Astrocyte (in vitro differentiated cells and primary cell): ENCODE results near the gene MRNIP. TPM values are rescaled to one million over a fixed set of nuclear protein-coding genes. Genes with fewer than 3 reads are reported as not detected.
A peak's percentile ranks its signal among the peaks of the same experiment; 100 is the strongest.

ENCODE experiments used
- DNase-seq: peaks from one replicate; pipeline ENCODE4 v3.0.0-alpha.2; 2010; ENCODE audit warnings: low read depth
- FAIRE-seq: peaks from 2 replicates; lab custom pipeline; 2011; peaks lifted over from hg19 to GRCh38; lab: Jason Lieb, UNC
- H2AFZ ChIP-seq: 2 replicates; pipeline ENCODE4 v1.6.0; 2012; ENCODE audit warnings: low read depth, low read length, inconsistent platforms
- H3K27ac ChIP-seq: 2 replicates; pipeline ENCODE4 v1.5.1; 2011; ENCODE audit warnings: low read depth, low read length, inconsistent platforms
- H3K27me3 ChIP-seq: 2 replicates; pipeline ENCODE4 v1.6.0; 2011; ENCODE audit warnings: low read length, inconsistent platforms; ENCODE audit not compliant: insufficient read depth
- H3K36me3 ChIP-seq: 2 replicates; pipeline ENCODE4 v1.5.1; 2011; ENCODE audit warnings: low read length, inconsistent platforms; ENCODE audit not compliant: insufficient read depth
- H3K4me1 ChIP-seq: 2 replicates; pipeline ENCODE4 v1.5.1; 2011; ENCODE audit warnings: low read length, inconsistent platforms; ENCODE audit not compliant: insufficient read depth
- H3K4me2 ChIP-seq: 2 replicates; pipeline ENCODE4 v1.6.0; 2012; ENCODE audit warnings: low read length, inconsistent platforms
- H3K4me3 ChIP-seq: 2 replicates; pipeline ENCODE4 v1.5.1; 2011; ENCODE audit warnings: low read depth, mild to moderate bottlenecking, low read length, inconsistent platforms; ENCODE audit not compliant: insufficient read depth
- H3K79me2 ChIP-seq: 2 replicates; pipeline ENCODE4 v1.6.0; 2012; ENCODE audit warnings: mild to moderate bottlenecking, low read length, inconsistent platforms; ENCODE audit not compliant: insufficient read depth
- H3K9ac ChIP-seq: 2 replicates; pipeline ENCODE4 v1.6.0; 2012; ENCODE audit warnings: mild to moderate bottlenecking, low read length, inconsistent platforms
- H3K9me3 ChIP-seq: 2 replicates; pipeline ENCODE4 v1.5.1; 2012; ENCODE audit warnings: low read depth, mild to moderate bottlenecking, low read length, inconsistent platforms; ENCODE audit not compliant: insufficient read depth
- H4K20me1 ChIP-seq: 2 replicates; pipeline ENCODE4 v1.6.0; 2012; ENCODE audit warnings: low read length, inconsistent platforms; ENCODE audit not compliant: insufficient read depth
- H3K27ac Mint-ChIP-seq: one replicate; pipeline ENCODE4 v1.8.0; 2021; ENCODE audit warnings: mild to moderate bottlenecking, mixed read lengths; ENCODE audit not compliant: unreplicated experiment
- H3K27me3 Mint-ChIP-seq: one replicate; pipeline ENCODE4 v1.8.0; 2021; ENCODE audit warnings: low read depth, mixed read lengths; ENCODE audit not compliant: unreplicated experiment
- H3K36me3 Mint-ChIP-seq: one replicate; pipeline ENCODE4 v1.8.0; 2021; ENCODE audit warnings: low read depth, mixed read lengths; ENCODE audit not compliant: unreplicated experiment
- H3K4me1 Mint-ChIP-seq: one replicate; pipeline ENCODE4 v1.8.0; 2021; ENCODE audit warnings: low read depth, mixed read lengths; ENCODE audit not compliant: unreplicated experiment
- H3K4me3 Mint-ChIP-seq: one replicate; pipeline ENCODE4 v1.8.0; 2021; ENCODE audit warnings: mild to moderate bottlenecking, moderate library complexity, mixed read lengths; ENCODE audit not compliant: unreplicated experiment
- H3K9me3 Mint-ChIP-seq: one replicate; pipeline ENCODE4 v1.8.0; 2021; ENCODE audit warnings: mild to moderate bottlenecking, mixed read lengths; ENCODE audit not compliant: unreplicated experiment
- EZH2 ChIP-seq: IDR thresholded peaks from 2 replicates; pipeline ENCODE4 v1.6.1; 2012; ENCODE audit warnings: mild to moderate bottlenecking, low read length, inconsistent platforms; ENCODE audit not compliant: insufficient read depth
- total RNA-seq: library from RNA; stranded (reverse); gene quantifications from 2 replicates; pipeline ENCODE4 v1.2.1, GENCODE V29; 2021
- TF ChIP-seq, protein P1 (sequence below): IDR thresholded peaks from 2 replicates; pipeline ENCODE4 v1.5.1; 2011; ENCODE audit warnings: low read depth, mild to moderate bottlenecking, inconsistent platforms, low read length, moderate library complexity; ENCODE audit not compliant: insufficient read depth

The MRNIP gene
- total RNA-seq, 1 donor from 2014 or later, result 20.7 TPM

DNA sequence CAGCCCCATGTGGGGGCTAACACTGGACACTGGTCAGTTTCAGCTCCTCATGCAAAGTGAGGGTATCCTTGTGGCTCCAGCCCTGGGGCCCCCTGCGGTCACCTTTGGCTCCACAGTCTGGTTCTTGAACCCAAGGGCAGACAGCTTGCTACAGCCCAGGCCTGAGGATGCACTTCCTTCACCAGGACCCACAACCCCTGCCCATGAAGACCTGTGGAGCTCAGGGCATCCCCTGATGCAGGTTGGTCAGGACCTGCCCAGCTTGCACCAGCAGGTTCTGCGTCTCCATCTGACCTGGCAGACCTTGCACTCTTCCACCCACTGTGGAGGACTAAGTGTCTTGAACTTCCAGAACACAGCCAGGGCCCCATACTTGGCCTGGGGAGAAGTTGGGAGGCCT, 3.7 kb upstream of the MRNIP start:
- peaks cover 4% of the 10 kb centered on the region for H3K4me1 Mint-ChIP-seq
- peaks cover 10% of the 10 kb centered on the region for H3K9me3 ChIP-seq
- no peaks in the 10 kb centered on the region for H3K4me1 ChIP-seq
- H4K20me1 ChIP-seq, result no peaks in the 10 kb centered on the region
- H2AFZ ChIP-seq, result no peak overlapping the region
- FAIRE-seq, result no peak
- peaks cover 10% of the 10 kb centered on the region for H3K9me3 Mint-ChIP-seq
- H3K27me3 ChIP-seq, result no peaks in the 10 kb centered on the region
- peaks cover 8% of the 10 kb centered on the region for H3K79me2 ChIP-seq
- no peak overlapping the region for H3K4me3 ChIP-seq
- H3K27ac ChIP-seq, result no peak overlapping the region
- no peak overlapping the region for H3K4me3 Mint-ChIP-seq
- H3K36me3 Mint-ChIP-seq, result peaks cover 32% of the 10 kb centered on the region
- peaks cover 9% of the 10 kb centered on the region for H3K36me3 ChIP-seq
- no peaks in the 10 kb centered on the region for H3K27me3 Mint-ChIP-seq
- no peak overlapping the region for H3K9ac ChIP-seq
- no peak for TF ChIP-seq EZH2
- TF ChIP-seq, protein P1, sequence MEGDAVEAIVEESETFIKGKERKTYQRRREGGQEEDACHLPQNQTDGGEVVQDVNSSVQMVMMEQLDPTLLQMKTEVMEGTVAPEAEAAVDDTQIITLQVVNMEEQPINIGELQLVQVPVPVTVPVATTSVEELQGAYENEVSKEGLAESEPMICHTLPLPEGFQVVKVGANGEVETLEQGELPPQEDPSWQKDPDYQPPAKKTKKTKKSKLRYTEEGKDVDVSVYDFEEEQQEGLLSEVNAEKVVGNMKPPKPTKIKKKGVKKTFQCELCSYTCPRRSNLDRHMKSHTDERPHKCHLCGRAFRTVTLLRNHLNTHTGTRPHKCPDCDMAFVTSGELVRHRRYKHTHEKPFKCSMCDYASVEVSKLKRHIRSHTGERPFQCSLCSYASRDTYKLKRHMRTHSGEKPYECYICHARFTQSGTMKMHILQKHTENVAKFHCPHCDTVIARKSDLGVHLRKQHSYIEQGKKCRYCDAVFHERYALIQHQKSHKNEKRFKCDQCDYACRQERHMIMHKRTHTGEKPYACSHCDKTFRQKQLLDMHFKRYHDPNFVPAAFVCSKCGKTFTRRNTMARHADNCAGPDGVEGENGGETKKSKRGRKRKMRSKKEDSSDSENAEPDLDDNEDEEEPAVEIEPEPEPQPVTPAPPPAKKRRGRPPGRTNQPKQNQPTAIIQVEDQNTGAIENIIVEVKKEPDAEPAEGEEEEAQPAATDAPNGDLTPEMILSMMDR, result no peak
- H3K27ac Mint-ChIP-seq, result no peak overlapping the region
- no peak overlapping the region for H3K4me2 ChIP-seq
- no peak for DNase-seq

DNA sequence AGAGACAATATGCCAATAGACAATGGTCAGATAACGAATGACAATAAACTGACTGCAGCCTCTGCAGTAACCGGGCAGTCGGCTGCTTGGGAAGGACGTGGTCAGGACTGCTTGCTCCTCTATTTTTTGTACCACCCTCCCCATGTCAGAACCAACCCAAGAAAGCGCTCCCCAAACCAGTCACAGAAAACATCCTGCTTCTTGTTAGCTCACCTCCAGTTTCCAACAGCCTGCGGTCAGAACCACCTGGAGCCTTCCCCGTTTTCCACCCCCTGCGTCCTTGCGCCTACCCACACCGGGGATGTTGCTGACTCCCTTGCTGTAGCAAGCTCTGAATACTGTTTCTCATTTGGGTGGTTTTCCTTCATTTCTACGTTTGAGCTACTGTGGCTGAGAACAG, 1.7 kb upstream of the MRNIP start:
- H3K9me3 Mint-ChIP-seq, result peaks cover 7% of the 10 kb centered on the region
- Histone ChIP-seq H3K4me2 (peak overlapping the region; percentile 97), H3K27me3 (no peaks in the 10 kb centered on the region), H3K36me3 (peaks cover 8% of the 10 kb centered on the region), H2AFZ (no peak overlapping the region), H4K20me1 (peaks cover 3% of the 10 kb centered on the region), H3K79me2 (peaks cover 23% of the 10 kb centered on the region), H3K9ac (no peak overlapping the region), H3K27ac (no peak overlapping the region), H3K4me1 (no peaks in the 10 kb centered on the region), H3K4me3 (no peak overlapping the region), H3K9me3 (peaks cover 10% of the 10 kb centered on the region)
- no peaks in the 10 kb centered on the region for H3K27me3 Mint-ChIP-seq
- H3K4me1 Mint-ChIP-seq, result peaks cover 4% of the 10 kb centered on the region
- H3K36me3 Mint-ChIP-seq, result peaks cover 27% of the 10 kb centered on the region
- DNase-seq (no peak), FAIRE-seq (no peak)
- no peak overlapping the region for H3K27ac Mint-ChIP-seq
- TF ChIP-seq EZH2, result no peak
- TF ChIP-seq, protein P1, result no peak
- peak overlapping the region; percentile 82 for H3K4me3 Mint-ChIP-seq

DNA sequence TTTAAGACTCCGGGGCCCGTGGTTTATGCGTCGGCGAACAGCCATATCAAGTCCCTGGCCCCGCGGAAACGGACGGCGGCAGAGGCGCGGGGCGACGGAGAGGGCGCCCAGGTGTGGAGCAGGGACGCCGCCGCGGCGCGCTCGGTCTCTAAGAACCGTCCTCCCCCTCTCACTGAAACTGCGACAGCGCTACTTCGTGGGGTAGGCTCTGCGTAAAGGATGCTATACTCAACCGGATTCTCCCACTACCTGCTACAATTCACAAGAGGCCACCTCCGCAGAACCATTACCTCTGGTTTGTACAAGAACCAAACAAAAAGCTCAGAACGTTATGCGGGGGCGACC, 404 bp downstream of the MRNIP start:
- Mint-ChIP-seq H3K4me3 (peak overlapping the region; percentile 94), H3K36me3 (peaks cover 13% of the 10 kb centered on the region), H3K27me3 (no peaks in the 10 kb centered on the region), H3K9me3 (peaks cover 5% of the 10 kb centered on the region), H3K27ac (peak overlapping the region; percentile 55), H3K4me1 (peaks cover 4% of the 10 kb centered on the region)
- Histone ChIP-seq H3K27ac (no peak overlapping the region), H3K9me3 (peaks cover 10% of the 10 kb centered on the region), H2AFZ (peak overlapping the region; percentile 94), H4K20me1 (peaks cover 3% of the 10 kb centered on the region), H3K79me2 (peaks cover 23% of the 10 kb centered on the region), H3K36me3 (peaks cover 4% of the 10 kb centered on the region), H3K9ac (peak overlapping the region; percentile 89), H3K4me2 (peak overlapping the region; percentile 97), H3K4me1 (no peaks in the 10 kb centered on the region), H3K4me3 (peak overlapping the region; percentile 98), H3K27me3 (no peaks in the 10 kb centered on the region)
- DNase-seq (peak; percentile 9), FAIRE-seq (no peak)
- TF ChIP-seq, protein P1, result no peak
- TF ChIP-seq EZH2, result no peak
